Naive thymus-derived CD4-positive, alpha-beta T cell (primary cell): Measurements from ENCODE around the gene CCDC169. TPM values are rescaled to one million over a fixed set of nuclear protein-coding genes. Genes with fewer than 3 reads are reported as not detected.
A peak's percentile ranks its signal among the peaks of the same experiment; 100 is the strongest.
"Not testable (repeated sequence)": the region's sequence is repeated elsewhere in the genome, so short reads cannot be mapped to it uniquely, and the experiment has no call there.

Source experiments
- ATAC-seq: fragments of 150-1000 bp; cut with Tn5 transposase; 2 replicates; pipeline ENCODE4 v1.10.0; 2021; ENCODE audit warnings: mild to moderate bottlenecking, moderate library complexity
- CTCF ChIA-PET: fragments of 350-600 bp; sonication (Branson Sonifier 250); formaldehyde crosslinking; loops from one replicate; lab custom pipeline; 2021; ENCODE audit warnings: antibody characterized with exemption; lab: Charles Lee
- POLR2A ChIA-PET: fragments of 350-600 bp; sonication (Branson Sonifier 250); formaldehyde crosslinking; loops from one replicate; lab custom pipeline; 2021; ENCODE audit warnings: antibody characterized with exemption, inconsistent platforms; lab: Charles Lee
- DNase-seq, 9 donors: peaks; one replicate each; pipeline versions ENCODE4 v3.0.0 to v3.0.0-alpha.2; 2020 to 2022; ENCODE audit warnings: mixed read lengths in 1 of 9
- H3K27ac ChIP-seq: one replicate; pipeline ENCODE4 v1.7.0; 2013; ENCODE audit warnings: mild to moderate bottlenecking, low read depth, low read length, moderate library complexity
- H3K27me3 ChIP-seq, 2 donors: one replicate each; pipeline ENCODE4 v1.7.0; 2013; ENCODE audit warnings: low read length in 2 of 2, mild to moderate bottlenecking in 2 of 2, moderate library complexity in 2 of 2; ENCODE audit not compliant: control insufficient read depth in 2 of 2, insufficient read depth in 2 of 2
- H3K36me3 ChIP-seq, 3 experiments: 1 replicate in 2 of 3; 2 replicates in 1 of 3; pipeline ENCODE4 v1.7.0; 2013; ENCODE audit warnings: low read length in 3 of 3, mild to moderate bottlenecking in 3 of 3, moderate library complexity in 1 of 3; ENCODE audit not compliant: insufficient read depth in 3 of 3, control insufficient read depth in 2 of 3
- H3K4me1 ChIP-seq, 2 donors: one replicate each; pipeline ENCODE4 v1.7.0; 2013; ENCODE audit warnings: low read length in 2 of 2, mild to moderate bottlenecking in 2 of 2, moderate library complexity in 1 of 2; ENCODE audit not compliant: control insufficient read depth in 2 of 2, insufficient read depth in 2 of 2
- H3K4me3 ChIP-seq: 2 replicates; pipeline ENCODE4 v1.7.0; 2013; ENCODE audit warnings: mild to moderate bottlenecking, low read length
- H3K9me3 ChIP-seq, 3 experiments: 1 replicate in 2 of 3; 2 replicates in 1 of 3; pipeline ENCODE4 v1.7.0; 2013; ENCODE audit warnings: low read length in 3 of 3; ENCODE audit not compliant: control insufficient read depth in 2 of 3
- H3K27ac Mint-ChIP-seq, 9 donors: one replicate each; pipeline ENCODE4 v1.8.0; 2020 to 2022; ENCODE audit warnings: mixed read lengths in 9 of 9, mild to moderate bottlenecking in 8 of 9, moderate library complexity in 5 of 9, inconsistent platforms in 2 of 9
- H3K27me3 Mint-ChIP-seq, 5 donors: one replicate each; pipeline ENCODE4 v1.8.0; 2021 to 2022; ENCODE audit warnings: mixed read lengths in 5 of 5, mild to moderate bottlenecking in 1 of 5
- H3K36me3 Mint-ChIP-seq, 5 donors: one replicate each; pipeline ENCODE4 v1.8.0; 2020 to 2022; ENCODE audit warnings: mixed read lengths in 5 of 5, mild to moderate bottlenecking in 3 of 5, inconsistent platforms in 1 of 5
- H3K4me1 Mint-ChIP-seq, 7 donors: one replicate each; pipeline ENCODE4 v1.8.0; 2020 to 2022; ENCODE audit warnings: mixed read lengths in 7 of 7, mild to moderate bottlenecking in 3 of 7, inconsistent platforms in 1 of 7
- H3K4me3 Mint-ChIP-seq, 10 donors: one replicate each; pipeline ENCODE4 v1.8.0; 2020 to 2022; ENCODE audit warnings: mild to moderate bottlenecking in 10 of 10, mixed read lengths in 10 of 10, moderate library complexity in 6 of 10, inconsistent platforms in 2 of 10
- H3K9me3 Mint-ChIP-seq, 11 donors: one replicate each; pipeline ENCODE4 v1.8.0; 2020 to 2022; ENCODE audit warnings: mixed read lengths in 11 of 11, mild to moderate bottlenecking in 4 of 11, inconsistent platforms in 1 of 11, moderate library complexity in 1 of 11
- intact Hi-C, 2 donors: fragments of 100-400 bp; cut with micrococcal nuclease; formaldehyde crosslinking; loops; one replicate each; pipeline ENCODE4 v1.15.1; 2023
- polyA plus RNA-seq, 2 donors: library from polyadenylated mRNA; unstranded; fragments of 300-500 nt; fragmentation: Illumina TruSeq; gene quantifications; one replicate each; pipeline ENCODE4 v1.2.3, GENCODE V29; 2021
- total RNA-seq, 6 experiments: library from RNA in 5 of 6; stranded (reverse) in 5 of 6; gene quantifications; 1 replicate in 5 of 6; 2 replicates in 1 of 6; pipeline ENCODE4 v1.2.3 and lab custom pipeline; 2021 to 2026

CCDC169 gene
- total and polyA plus RNA-seq, 7 experiments from 2014 or later, result 0.41 to 0.42 TPM; not detected in 5

DNA sequence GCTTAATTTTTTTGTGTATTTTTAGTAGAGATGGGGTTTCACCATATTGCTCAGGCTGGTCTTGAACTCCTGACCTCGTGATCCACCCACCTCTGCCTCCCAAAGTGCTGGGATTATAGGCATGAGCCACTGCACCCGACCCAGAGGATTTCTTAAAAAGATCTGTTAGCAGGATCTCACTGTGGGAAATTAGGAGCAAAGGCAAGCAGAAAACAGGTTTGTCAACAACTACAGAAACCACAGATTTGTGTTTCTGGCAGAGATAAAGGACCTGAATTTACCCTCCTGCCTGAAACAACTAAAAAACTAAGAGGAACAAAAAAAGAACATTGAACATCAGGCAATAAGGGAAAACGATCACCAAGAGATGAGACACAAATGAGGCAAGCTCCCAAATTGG, 1.9 kb upstream of the CCDC169 start:
- H3K4me3 ChIP-seq, H3K27ac ChIP-seq, POLR2A ChIA-PET, ATAC-seq, H3K27me3 ChIP-seq, H3K4me1 ChIP-seq, DNase-seq, H3K9me3 ChIP-seq, H3K36me3 ChIP-seq, H3K9me3 Mint-ChIP-seq, CTCF ChIA-PET: not testable (repeated sequence)
- Mint-ChIP-seq H3K4me3 (peak overlapping the region in 1 of 10 donors; percentile 13), H3K27me3 (peaks cover 17 to 40% (median 30%) of the 10 kb centered on the region in 5 donors), H3K36me3 (peaks cover 4 to 15% (median 5%) of the 10 kb centered on the region in 5 donors), H3K4me1 (peaks cover 4 to 18% (median 13%) of the 10 kb centered on the region in 7 donors), H3K27ac (peak overlapping the region in 1 of 9 donors; percentile 5)
- intact Hi-C loops, result loop anchor here in 1 of 2 donors (5.0 kb wide), 1 partner anchor 48 kb away; the partner anchor contains the start of gene SPART

DNA sequence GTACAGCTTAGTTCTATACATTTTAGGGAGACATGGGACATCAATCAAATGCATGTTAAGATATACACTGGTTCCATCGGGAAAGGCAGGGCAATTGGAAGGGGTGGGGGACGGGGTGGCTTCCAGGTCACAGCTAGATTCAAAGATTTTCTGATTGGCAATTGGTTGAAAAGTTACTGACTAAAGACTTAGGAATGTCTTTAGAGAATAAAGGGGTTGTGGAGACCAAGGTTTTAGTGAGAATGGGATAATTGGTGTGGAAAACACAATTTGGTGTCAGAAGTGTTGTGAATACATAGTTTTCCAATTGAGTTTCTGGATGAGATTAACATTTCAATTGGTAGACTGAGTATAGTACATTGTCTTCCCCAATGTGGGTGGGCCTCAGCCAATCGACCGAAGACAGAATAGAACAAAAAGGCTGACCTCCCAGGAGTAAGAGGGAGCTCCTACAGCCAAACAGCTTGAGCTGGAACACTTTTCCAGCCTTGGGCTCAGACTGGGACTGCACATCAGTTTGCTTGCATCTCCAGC, 988 bp upstream of the CCDC169 start:
- ATAC-seq, result no peak
- Histone ChIP-seq H3K27me3 (no peaks in the 10 kb centered on the region), H3K9me3 (no peaks in the 10 kb centered on the region), H3K36me3 (no peaks in the 10 kb centered on the region), H3K4me1 (no peaks in the 10 kb centered on the region), H3K27ac (no peak overlapping the region), H3K4me3 (no peak overlapping the region)
- intact Hi-C loops, result loop anchor here in 1 of 2 donors (5.0 kb wide), 1 partner anchor 49 kb away; the partner anchor contains the start of gene SPART
- peak overlapping the region in 9 of 10 donors; percentile 81 to 92 (median 89) for H3K4me3 Mint-ChIP-seq
- peaks cover 17 to 45% (median 32%) of the 10 kb centered on the region in 5 donors for H3K27me3 Mint-ChIP-seq
- POLR2A ChIA-PET, result no interaction called here
- H3K36me3 Mint-ChIP-seq, result peaks cover 0 to 7% (median 0%) of the 10 kb centered on the region in 5 donors
- CTCF ChIA-PET, result no interaction called here
- peak overlapping the region in 1 of 9 donors; percentile 66 for H3K27ac Mint-ChIP-seq
- H3K9me3 Mint-ChIP-seq, result no peaks in the 10 kb centered on the region
- DNase-seq, result no peak
- peaks cover 4 to 18% (median 13%) of the 10 kb centered on the region in 7 donors for H3K4me1 Mint-ChIP-seq

DNA sequence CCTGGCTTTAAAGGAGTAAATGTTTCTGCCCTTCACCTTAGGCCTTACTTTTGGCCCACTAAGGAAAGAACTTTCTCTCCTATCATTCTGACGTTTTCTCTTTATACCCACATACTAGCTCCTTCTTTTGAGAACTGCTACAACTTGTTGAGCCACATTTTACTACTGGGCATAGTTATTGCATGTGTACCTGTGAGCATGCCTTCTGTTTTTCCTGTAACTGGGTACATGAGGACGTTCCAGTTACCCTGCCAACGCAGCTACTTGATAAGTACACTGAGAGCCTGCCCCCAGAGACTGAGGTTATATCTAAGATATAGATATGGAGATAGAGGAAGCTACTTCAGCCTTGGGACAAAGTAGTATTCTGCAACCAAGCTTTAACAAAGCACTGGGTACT, 3.5 kb downstream of the CCDC169 start:
- no peak for ATAC-seq
- Histone ChIP-seq H3K4me3 (no peak overlapping the region), H3K4me1 (no peaks in the 10 kb centered on the region), H3K27me3 (no peaks in the 10 kb centered on the region), H3K36me3 (no peaks in the 10 kb centered on the region), H3K27ac (no peak overlapping the region), H3K9me3 (no peaks in the 10 kb centered on the region)
- ChIA-PET POLR2A (no interaction called here), CTCF (no interaction called here)
- no peak overlapping the region for H3K4me3 Mint-ChIP-seq
- no peak for DNase-seq
- H3K27me3 Mint-ChIP-seq, result peaks cover 12 to 47% (median 36%) of the 10 kb centered on the region in 5 donors
- peaks cover 4 to 18% (median 13%) of the 10 kb centered on the region in 7 donors for H3K4me1 Mint-ChIP-seq
- intact Hi-C loops, result no loop called here
- peaks cover 0 to 2% (median 0%) of the 10 kb centered on the region in 5 donors for H3K36me3 Mint-ChIP-seq
- no peak overlapping the region for H3K27ac Mint-ChIP-seq
- H3K9me3 Mint-ChIP-seq, result peaks cover 0 to 13% (median 3%) of the 10 kb centered on the region in 11 donors

DNA sequence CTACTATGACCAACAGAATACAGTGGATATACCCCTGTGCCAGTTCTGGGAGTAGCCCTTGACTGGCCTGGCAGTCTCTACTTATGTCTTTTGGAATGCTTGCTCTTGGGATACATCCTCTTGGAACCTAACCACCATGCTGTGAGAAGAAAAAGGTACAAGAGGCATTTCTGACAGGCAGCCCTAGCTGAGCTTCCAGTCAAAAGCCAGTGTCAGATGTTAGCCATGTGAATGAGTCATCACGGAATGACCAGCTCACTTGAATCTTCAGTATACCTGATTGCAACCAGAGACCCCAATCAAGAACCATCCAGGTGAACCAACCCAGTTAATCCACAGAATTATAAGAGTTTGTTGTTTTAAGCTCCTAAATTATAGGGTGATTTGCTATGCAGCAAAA, 4.1 kb downstream of the CCDC169 start:
- peaks cover 0 to 14% (median 4%) of the 10 kb centered on the region in 11 donors for H3K9me3 Mint-ChIP-seq
- POLR2A ChIA-PET, result no interaction called here
- CTCF ChIA-PET, result no interaction called here

DNA sequence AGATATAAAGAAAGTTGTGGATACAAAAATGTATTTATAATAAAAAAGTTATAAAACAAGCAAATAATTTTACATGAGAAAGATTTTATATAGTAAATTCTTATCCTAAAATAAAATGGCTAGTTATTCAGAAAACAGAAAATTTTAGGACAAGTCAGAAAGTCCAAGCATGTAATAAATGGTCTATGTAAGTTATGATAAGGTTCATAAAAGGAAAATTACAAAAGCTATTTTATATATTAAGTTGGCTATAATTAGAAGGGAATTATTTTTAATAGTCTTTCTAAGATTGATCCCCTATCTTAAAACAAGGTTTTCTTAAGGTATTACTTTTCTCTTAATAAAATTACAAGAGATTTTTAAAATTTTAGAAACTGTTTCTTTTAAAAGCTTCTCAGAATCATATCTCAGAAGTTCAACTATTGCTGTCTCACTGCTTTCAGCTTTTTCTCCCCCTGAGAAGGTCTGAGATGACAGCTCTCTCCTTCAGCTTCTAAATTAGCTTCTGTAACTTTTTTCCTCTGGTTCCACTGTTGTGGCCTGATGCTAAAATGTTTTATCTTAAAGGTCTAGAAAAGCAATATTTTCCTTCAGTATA, 8.7 kb downstream of the CCDC169 start:
- peaks cover 0 to 34% (median 20%) of the 10 kb centered on the region in 5 donors for H3K27me3 Mint-ChIP-seq
- CTCF ChIA-PET, result no interaction called here
- DNase-seq, result no peak
- intact Hi-C loops, result no loop called here
- no peak overlapping the region for H3K4me3 ChIP-seq
- no peak overlapping the region for H3K27ac Mint-ChIP-seq
- no peak for ATAC-seq
- H3K9me3 ChIP-seq, result no peaks in the 10 kb centered on the region
- H3K9me3 Mint-ChIP-seq, result peaks cover 0 to 14% (median 4%) of the 10 kb centered on the region in 11 donors
- no peaks in the 10 kb centered on the region for H3K36me3 Mint-ChIP-seq
- H3K27me3 ChIP-seq, result no peaks in the 10 kb centered on the region
- no peak overlapping the region for H3K27ac ChIP-seq
- H3K4me3 Mint-ChIP-seq, result no peak overlapping the region
- no peaks in the 10 kb centered on the region for H3K36me3 ChIP-seq
- H3K4me1 Mint-ChIP-seq, result no peaks in the 10 kb centered on the region
- no peaks in the 10 kb centered on the region for H3K4me1 ChIP-seq
- POLR2A ChIA-PET, result no interaction called here

More for the DNA sequence above, 4.1 kb downstream of the CCDC169 start:
- Histone ChIP-seq H3K36me3 (no peaks in the 10 kb centered on the region), H3K4me3 (no peak overlapping the region), H3K9me3 (no peaks in the 10 kb centered on the region), H3K4me1 (no peaks in the 10 kb centered on the region), H3K27ac (no peak overlapping the region), H3K27me3 (no peaks in the 10 kb centered on the region)
- H3K36me3 Mint-ChIP-seq, result peaks cover 0 to 2% (median 0%) of the 10 kb centered on the region in 5 donors
- H3K4me1 Mint-ChIP-seq, result peaks cover 4 to 15% (median 12%) of the 10 kb centered on the region in 7 donors
- no peak overlapping the region for H3K4me3 Mint-ChIP-seq
- peaks cover 10 to 43% (median 30%) of the 10 kb centered on the region in 5 donors for H3K27me3 Mint-ChIP-seq
- no peak for DNase-seq
- ATAC-seq, result no peak
- intact Hi-C loops, result no loop called here
- no peak overlapping the region for H3K27ac Mint-ChIP-seq

DNA sequence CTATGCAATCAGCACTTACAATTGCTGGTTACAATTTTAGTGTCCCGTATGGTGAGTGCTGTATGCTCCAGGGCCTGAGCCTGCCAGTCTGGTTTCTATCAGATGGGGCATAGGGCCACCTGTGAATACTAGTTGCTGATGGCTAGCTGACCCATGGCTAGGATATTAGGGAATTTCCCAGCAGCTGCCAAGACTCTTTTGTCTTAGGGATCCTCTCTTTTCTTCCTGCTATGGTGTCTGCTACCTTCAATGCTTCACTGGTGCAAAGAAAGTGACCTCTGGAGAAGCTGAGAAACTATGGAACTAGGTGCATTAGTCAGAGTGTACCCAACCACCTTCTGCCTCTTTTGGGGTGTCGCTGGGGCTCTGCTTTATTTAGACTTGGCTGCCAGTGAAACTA, 11.6 kb downstream of the CCDC169 start:
- peaks cover 0 to 34% (median 20%) of the 10 kb centered on the region in 5 donors for H3K27me3 Mint-ChIP-seq
- no peaks in the 10 kb centered on the region for H3K36me3 Mint-ChIP-seq
- ATAC-seq (no peak), DNase-seq (no peak)
- H3K27ac Mint-ChIP-seq, result no peak overlapping the region
- Histone ChIP-seq H3K36me3 (no peaks in the 10 kb centered on the region), H3K4me1 (no peaks in the 10 kb centered on the region), H3K4me3 (no peak overlapping the region), H3K27me3 (peaks cover 0 to 5% of the 10 kb centered on the region in 2 donors), H3K27ac (no peak overlapping the region), H3K9me3 (no peaks in the 10 kb centered on the region)
- H3K4me1 Mint-ChIP-seq, result no peaks in the 10 kb centered on the region
- POLR2A ChIA-PET, result no interaction called here
- intact Hi-C loops, result no loop called here
- CTCF ChIA-PET, result no interaction called here
- no peak overlapping the region for H3K4me3 Mint-ChIP-seq
- H3K9me3 Mint-ChIP-seq, result peaks cover 0 to 14% (median 4%) of the 10 kb centered on the region in 11 donors
